Left forelimb (tissue), 1 donor: ENCODE results near the gene TLCD1.

ENCODE experiments used
- DNase-seq: peaks from one replicate; pipeline ENCODE4 v3.0.0-alpha.2; 2018; ENCODE audit warnings: low spot score

Gene TLCD1

GRCh38 chr17:28686296-28686695 is 39.7 kb downstream of the TLCD1 start:
- DNase-seq, result no peak

DNA sequence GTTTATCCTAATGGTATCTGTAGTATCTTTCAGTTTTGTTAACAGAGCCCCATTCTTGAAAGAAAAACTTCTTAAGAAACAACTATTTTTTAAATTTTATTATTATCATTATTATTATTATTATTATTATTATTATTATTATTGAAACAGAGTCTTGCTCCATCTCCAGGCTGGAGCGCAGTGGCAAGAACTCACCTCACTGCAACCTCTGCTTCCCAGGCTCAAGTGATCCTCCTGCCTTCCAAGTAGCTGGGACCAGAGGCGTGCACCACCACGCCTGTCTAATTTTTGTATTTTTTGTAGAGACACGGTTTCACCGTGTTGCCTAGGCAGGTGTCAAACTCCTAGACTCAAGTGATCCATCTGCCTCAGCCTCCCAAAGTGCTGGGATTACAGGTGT is 40.7 kb downstream of the TLCD1 start:
- no peak for DNase-seq

- DNase-seq, result no peak
These were observed 41.1 kb downstream of the TLCD1 start for GRCh38 chr17:28684963-28685362.

DNA sequence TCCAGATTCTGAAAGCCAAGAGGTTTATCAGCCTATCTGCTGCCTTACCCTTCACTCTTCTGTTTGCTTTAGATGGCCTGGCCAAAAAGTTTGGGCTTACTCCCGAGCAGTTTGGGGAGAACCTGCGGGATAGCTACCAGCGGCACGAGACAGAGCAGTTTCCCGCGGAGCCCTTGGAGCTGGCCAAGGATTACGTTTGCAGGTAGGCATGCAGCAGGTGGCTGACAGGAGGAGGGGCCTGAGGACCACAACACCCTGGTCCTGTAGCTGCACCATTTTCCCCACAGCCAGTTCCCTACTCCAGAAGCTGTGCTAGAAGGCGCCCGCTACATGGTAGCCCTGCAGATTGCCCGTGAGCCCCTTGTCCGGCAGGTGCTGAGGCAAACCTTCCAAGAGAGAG is 43.4 kb downstream of the TLCD1 start:
- DNase-seq, result no peak

DNA sequence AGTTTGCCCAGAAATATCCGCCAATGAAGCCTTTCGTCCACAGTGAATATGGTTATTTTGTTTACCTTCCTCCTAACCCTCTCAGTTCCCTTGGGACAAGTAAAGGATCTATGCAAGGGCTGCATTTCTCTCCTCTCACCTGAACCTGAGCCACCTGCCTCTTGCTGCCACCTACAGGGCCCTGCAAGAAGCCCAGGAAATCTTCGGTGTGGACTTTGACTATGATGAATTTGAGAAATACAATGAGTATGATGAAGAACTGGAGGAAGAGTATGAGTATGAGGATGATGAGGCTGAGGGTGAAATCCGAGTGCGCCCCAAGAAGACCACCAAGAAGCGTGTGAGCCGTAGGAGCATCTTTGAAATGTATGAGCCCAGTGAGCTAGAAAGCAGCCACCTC is 50.1 kb downstream of the TLCD1 start:
- no peak for DNase-seq

DNA sequence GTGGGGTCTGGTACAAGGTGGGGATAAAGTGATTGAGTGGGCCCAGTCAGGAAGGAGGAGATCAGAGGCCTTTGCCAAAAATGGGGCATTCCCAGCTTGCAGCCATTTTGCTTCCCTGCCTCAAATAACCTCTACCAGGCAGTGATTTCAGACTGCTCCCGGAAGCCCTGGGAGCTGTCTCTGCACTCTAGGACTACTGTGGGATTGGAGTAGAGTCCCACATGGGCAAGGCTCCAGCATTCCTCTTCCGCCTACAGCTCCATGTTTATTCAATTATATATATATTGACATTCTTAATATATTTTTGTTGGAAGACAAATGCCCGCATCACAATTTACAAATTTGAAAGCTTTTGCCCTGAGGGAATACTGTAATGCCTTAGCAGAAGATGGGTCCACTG is 50.5 kb downstream of the TLCD1 start:
- no peak for DNase-seq
